Suppressor macrophage treated with lipopolysaccharide for 4 hours (primary cell): ENCODE data around the gene PTPRD.

Experiments
- DNase-seq: peaks from one replicate; pipeline ENCODE4 v3.0.0-alpha.2; 2020

The PTPRD gene

DNA sequence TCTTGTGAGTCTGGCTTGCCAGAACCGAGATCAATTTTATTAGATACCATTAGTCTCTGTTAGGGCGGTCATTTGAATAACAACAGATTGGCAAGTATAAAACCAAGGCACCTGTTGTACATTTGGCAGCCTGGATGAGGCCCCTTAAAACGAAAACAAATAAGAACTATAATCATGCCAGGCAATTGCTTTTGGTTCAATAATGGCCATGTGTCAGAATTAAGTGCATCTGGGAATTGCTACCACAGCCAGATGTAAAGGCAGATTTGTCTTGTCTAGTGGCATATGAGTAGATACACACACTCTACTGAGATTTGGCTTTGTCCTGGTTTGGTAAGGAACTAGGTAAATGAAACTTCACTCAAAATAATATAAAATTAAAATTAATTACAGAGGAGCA lies 1767.0 kb downstream of the PTPRD start:
- DNase-seq = no peak

DNA sequence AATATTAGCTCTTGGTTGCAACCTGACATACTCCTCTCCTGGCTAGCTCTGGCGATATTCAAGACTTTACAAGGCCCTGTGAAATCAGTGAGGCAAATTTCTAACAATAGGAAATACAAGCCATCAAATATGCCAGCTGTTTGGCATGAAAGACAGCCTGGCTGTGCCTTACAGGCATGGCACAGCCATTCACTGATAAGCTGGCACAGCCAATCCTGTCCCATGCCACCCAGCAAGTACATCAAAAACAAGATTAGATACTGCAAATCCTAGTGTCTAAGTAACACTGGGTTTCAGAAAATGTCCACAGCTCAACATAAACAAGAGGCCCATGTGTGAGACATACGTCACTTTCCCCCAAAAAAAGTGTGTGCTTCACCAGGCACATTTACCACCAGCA lies 1767.4 kb downstream of the PTPRD start:
- no peak for DNase-seq

DNA sequence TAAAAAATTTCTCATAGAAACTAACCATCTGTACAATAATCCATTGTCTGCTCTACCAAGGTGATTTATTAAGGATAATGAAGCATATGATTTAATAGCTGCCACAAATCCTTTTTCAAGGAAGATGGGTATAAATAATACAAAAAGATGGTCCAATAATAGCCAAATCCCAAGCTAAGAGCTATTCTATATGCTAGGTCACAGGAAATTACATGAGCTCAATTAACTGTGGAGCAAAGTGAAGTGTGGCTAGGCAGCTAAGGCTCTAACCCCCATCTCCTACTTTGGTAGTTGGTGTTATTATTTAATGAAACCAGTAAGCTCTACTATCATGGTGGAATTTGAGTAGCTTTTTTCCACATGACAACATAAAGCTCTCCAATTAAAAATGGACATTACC lies 1768.3 kb downstream of the PTPRD start:
- DNase-seq = no peak

DNA sequence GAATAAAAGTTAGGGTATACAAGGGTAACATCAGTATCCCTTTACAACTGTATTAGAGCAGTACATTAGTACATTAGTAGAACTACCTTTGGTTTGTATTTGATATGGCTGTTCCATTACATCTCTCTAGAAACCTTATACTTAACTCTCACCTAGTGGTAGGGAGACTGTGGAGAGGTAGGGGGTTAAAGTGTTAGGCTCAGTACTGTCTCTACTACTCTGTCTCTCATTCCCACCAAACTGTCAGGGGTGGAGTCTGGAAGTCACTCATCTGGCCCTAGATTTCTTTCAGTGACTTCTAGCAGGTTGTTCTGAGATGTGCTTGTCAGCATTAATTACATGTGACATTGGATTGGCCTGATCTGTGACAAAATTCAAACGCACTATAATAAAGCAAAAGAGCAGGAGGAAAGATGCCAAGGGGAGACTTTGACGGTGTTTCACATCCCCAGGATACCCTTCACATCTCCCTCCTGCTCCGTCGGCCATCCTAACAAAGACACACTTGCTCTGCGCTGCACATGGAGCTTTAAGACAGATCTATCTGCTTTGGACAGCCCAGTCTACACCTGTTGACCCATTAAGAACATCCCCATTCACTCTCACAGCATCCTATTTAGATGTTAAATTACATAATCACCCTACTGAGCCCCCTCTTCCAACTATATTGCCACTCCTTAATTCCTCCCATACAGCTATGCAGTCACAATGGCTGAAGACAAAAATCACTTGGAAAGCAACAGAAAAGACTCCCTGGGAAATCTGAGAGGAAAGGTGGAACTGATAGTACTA lies 1770.2 kb downstream of the PTPRD start:
- no peak for DNase-seq

DNA sequence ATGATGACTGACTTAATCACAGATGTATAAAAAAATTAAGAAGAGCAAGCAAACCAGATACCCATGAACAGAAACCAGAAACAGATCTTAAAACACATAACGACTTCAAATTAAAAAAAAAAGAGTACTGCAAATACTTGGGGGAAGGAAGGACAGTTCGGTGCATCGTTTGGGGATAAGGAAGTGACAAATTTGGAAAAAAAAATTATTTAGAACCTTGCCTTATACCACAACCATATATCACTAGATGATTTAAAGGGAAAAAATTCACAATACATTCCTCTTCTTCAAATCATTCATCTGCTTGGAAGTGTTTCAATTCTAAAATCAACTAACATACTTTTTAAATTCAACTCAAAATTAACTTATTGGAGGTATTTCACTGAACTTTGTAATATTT lies 1774.7 kb downstream of the PTPRD start:
- no peak for DNase-seq

DNA sequence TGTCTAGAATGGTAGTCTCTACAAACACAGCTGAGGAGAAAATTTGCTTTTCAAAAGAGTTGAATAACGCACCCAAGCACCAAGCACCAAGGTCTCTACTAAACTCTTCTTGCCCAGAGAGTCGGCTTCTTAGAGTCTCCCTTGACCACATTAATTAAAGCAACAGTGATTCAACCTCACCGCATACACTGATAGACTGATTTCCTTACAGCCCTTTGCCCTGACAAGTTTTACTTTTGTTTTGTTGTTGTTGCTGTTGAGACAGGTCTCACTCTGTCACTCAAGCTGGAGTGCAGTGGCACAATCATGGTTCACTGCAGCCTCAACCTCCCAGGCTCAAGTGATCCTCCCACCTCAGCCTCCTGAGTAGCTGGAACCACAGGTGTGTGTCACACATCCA lies 1777.5 kb downstream of the PTPRD start:
- no peak for DNase-seq

DNA sequence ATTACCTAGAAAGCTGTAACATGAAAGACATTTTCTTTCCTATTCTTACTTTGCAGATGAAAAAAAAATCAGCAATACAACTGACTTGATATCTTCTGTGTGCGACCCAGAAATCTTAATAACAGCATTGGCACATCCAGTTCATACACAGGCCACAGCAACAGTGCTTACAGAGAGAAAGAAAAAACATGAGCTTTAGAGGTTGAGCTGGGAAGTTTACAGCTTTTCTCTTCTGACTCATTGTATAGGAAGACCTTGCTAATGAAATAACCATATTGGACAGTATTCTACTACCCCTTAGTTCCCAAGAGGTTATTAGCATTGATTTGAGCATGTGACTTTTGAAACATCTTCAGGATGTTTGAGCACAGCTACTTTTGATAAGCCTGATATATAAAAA lies 1779.8 kb downstream of the PTPRD start:
- DNase-seq = no peak

DNA sequence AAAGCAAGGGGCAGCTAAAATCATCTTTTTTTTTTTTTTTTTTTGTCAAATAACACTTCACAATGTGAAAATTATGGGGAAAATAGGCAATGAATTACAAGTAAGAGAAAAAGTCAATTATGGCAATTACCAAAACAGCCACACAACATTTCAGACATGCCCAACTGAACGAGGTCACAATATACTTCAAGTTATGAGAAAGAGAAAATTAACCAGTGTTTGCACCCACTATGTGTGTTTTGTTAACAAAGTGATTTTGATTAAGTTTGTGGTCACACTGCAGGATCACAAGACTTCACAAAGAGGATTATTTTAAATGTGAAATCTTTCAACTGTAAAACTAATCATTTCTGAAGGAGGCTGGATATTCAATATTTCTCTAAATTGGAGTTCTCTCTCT lies 1780.4 kb downstream of the PTPRD start:
- no peak for DNase-seq

DNA sequence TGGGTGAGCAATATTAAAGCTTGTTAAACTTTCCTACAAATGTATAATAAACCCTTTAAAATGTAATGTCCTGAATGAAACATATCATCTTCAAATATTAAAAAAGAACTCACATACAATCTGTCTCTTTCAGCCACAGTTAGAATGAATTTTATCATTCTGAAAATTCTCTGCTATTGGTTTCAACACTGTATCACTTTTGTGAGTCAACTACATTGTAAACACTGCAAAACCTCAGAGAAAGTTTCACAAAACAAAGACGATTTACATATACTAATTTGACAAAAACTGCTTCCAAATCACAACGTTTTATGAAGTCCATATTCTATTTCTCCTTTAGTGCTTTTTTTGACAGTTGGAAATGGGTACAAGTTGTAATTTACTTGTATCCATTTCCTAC lies 1781.2 kb downstream of the PTPRD start:
- no peak for DNase-seq

DNA sequence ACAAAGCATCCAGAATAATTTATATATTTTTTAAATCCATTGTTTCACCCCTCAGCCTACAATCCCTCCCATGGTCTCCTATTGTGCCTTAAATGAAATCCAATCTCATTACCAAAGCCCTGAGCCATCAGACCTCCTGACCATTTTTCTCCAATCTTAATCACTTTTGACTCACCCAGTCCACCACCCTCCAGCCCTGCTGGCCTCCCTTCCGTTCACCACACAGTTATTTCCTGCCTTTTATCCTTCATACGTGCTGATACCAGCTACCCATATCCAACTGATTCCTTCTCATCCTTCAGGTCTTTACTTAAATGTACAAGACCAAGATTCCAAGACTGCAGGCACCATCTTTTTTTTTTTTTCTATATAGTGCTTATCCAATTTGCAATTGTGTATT lies 1786.5 kb downstream of the PTPRD start:
- DNase-seq = no peak

DNA sequence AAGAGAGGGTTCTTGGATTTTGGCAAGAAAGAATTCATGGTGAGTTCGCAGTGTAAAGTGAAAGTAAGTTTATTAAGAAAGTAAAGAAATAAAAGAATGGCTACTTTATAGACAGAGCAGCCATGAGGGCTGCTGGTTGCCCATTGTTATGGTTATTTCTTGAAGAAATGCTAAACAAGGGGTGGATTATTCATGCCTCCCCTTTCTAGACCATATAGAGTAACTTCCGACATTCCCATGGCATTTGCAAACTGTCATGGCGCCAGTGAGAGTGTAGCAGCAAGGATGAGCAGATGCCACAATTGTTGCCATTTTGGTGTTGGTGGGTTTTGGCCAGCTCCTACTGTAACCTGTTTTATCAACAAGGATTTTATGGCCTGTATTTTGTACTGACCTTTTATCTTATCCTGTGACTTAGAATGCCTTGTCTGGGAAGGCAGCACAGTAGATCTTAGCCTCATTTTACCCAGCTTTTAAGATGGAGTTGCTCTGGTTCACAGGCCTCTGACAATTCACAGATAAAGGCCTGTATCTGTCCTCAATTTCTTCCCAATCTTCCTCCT lies 1787.1 kb downstream of the PTPRD start:
- no peak for DNase-seq

DNA sequence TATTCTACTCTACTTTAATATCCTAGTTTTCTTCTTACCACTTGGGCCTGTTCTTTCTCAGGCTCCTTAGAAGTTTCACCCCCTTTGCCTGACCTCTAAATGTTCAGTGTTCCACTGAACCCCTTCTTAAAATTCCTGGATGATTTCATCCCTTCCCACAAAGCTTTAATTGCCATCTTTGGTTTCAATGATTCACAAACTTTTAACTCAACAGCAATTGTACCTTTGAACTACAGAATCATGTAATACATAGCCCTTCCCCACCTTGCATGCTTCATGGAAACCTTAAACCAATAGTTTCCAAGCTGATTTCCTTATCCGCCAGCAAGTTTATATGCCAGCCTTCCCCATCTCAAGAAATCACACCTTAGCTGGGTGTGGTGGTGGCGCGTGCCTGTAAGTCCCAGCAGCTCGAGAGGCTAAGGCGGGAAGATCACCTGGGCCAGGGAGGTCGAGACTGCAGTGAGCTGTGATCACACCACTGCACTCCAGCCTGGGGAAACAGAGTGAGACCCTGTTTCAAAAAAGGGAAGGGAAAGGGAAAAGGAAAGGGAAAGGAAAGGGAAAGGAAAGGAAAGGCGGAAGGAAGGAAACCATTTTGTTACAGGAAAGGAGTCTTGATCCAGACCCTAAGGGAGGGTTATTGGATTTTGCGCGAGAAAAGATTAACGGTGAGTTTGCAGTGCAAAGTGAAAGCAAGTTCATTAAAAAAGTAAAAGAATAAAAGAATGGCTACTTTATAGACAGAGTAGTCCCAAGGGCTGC lies 1789.5 kb downstream of the PTPRD start:
- DNase-seq = no peak

DNA sequence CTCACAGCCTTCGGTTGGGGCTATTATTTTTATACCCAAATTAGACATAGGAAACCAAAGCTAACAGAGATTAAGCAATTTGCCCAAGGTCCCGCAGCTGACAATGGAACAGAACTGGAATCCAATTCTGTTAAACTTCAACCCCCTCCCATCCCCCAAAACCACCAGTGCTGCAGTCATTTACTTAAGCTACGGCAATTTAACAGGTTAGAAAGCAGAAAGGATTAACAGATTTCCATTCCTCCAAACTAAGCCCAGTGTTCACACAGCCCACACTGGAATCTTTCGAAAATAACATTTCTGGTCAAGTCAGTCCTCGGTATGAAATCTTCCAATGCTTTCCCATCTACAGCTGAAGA lies 1790.2 kb downstream of the PTPRD start:
- no peak for DNase-seq

DNA sequence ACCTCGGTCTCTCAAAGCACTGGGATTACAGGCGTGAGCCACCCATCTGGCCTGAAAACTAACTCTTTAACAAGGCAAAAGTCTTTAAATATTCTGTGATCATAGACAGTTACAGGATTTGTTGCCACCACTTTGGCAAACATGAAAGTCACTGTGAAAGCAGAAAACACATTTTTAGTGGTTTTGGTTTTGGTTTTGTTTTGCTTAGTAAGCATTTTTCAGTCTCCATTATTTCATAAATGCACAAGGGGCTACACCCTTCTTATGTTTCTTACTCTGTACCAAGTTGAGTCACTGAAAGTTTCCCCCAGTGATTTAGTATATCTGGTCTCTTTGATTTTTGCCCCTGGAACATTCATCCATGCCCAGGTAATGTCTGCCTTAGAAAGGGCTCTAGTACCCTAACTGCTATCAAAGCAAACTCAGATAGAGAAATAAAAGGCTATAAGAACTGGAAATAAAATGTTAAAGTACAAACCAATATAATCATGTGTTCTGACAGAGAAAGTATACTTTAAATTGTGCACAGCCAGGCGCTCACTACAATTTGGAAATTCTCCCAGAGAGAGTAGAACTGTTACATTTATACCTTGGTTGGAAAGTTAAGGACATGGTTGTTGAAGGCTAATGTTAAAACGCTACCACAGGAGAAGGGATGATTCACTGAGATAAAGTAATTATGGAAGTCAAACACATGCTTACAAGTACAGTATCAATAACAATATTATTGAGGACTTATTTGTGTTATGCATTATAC lies 1790.7 kb downstream of the PTPRD start:
- peak; percentile 2 for DNase-seq

DNA sequence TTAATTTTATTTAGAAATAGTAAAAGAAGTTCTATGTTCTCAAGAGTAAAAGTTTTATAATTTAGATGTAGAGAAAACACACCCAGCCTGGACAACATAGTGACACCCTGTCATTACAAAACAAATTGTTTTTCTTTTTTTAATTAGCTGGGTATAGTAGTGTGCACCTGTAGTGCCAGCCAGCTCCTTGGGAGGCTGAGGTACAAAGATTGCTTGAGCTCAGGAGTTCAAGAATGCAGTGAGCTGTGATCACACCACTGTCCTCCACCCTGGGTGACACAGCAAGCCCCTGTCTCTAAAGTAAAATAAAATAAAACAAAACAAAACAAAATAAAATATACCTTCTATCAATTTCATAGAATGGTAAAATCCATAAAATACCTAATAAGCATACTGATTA lies 1795.5 kb downstream of the PTPRD start:
- DNase-seq = no peak

DNA sequence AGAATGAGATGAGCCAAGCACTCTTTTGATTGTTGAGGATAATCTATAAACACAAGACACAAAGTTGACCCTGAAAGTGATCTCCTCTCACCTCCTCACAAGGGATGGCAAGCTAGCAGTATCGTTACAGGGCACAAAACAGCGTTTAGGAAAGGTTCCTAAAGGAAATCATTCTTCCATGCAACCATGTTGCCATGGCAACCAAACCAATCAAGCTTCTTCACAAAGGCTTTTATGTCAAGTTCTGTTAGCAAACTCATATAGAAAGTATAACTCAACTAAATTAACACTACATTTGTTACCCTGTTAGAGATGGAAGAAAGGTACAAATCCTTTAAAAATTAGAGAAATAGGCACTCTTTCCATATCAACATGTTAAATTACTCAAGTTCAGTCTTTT lies 1796.4 kb downstream of the PTPRD start:
- DNase-seq = no peak

DNA sequence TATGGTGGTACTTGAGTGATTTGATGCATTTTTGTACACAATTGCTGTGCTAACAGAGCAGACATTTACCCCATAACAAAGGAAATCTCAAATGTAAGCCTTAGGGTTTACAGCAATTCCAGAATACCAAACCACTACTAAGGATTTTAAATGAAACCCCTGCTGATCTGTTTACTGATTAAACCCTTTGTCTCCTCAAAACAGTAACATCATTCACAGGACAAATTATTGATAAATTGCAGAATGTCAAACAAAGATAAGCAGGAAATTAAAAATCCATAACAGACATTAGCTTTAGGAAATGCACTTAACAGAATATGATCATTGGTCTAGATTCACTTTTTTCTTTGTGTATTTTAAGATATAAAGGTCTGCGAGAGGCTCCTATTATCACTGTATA lies 1796.9 kb downstream of the PTPRD start:
- DNase-seq = no peak

DNA sequence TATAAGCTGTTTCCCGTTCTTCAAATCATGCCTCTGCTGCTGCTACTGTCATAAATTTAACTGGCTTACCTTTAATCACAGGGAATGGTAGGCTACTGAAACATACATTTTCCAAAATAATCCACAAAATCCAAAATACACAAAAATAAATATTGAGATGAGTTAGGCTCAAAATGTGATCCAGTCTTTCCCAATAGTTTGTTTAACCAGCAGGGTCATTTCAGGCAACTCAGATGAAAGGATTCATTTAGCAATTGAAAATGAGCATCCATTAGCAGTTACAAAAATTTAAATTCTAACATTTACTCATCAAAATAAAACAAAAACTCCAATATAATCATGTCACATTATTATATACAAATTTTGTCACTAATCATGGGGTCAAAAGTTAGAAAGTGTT lies 1797.6 kb downstream of the PTPRD start:
- DNase-seq = no peak

DNA sequence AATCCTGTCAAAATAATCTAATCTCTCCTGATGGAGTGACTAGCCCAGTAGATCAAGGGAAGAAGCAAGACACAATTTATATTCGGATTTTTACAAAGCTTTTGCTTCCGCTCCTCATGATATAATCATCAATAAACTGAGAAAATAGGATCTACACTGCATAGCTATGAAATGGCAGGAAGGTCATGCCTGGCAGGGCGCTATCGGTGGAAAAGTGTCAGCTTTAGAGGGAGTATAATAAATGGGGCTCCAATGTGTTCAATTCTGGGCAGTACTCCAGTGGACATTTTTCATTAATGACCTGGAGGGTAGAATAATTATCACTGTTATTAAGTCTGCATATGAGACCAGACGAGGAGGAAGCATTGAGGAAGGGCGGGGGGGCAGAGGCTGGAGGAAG lies 1799.9 kb downstream of the PTPRD start:
- DNase-seq = no peak

DNA sequence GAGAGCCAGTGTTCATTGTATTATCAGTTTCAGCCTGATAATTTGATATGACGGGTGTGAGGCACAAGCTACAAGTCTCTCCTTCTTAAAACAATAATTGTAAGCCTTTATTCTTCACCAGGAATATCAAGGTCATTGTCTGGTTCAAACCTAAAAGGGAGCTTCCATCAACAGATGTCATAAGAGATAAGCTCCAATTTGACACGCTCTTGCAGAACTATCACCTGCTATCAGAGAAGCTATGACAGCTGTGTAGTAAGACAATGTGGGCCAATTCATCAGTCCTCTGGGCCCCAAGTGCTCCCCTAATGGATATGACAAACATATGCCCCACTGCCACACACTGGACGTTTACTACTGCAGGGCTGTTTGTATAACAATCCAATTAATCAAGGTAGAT lies 1803.1 kb downstream of the PTPRD start:
- DNase-seq = no peak

DNA sequence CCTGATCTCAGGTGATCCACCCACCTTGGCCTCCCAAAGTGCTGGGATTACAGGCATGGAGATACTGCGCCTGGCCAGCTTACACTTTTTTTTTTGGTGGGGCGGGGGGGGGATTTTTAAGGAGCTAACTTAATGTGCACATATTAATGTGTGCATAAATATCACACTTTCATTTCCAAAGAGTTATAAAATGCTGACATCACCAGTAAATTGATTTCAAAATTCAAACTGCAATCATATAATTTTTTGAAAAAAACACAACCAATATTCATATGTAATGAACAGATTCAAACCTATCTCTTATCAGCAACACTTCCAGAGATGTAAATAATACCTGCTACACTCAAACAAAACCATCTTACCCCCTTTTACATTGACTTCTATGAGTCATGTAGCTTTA lies 1806.7 kb downstream of the PTPRD start:
- no peak for DNase-seq

DNA sequence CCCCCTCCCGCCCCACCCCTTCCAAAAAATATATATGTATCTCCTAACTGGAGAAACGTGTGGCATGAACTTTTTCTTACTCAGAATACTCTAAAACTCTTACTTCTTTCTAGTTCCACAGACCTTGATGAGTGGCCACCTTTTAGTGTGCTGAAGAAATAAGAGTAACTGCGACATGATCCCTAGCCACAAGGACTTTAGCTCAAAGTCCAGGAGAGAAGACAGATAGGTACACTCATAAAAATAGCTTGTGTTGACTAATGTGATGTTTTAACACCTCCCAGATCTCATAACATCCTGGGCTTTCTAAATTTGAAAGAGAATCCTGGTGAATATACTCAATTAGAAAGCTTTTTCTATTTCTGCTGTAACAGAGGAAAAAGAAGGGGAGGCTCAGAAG lies 1808.2 kb downstream of the PTPRD start:
- no peak for DNase-seq

DNA sequence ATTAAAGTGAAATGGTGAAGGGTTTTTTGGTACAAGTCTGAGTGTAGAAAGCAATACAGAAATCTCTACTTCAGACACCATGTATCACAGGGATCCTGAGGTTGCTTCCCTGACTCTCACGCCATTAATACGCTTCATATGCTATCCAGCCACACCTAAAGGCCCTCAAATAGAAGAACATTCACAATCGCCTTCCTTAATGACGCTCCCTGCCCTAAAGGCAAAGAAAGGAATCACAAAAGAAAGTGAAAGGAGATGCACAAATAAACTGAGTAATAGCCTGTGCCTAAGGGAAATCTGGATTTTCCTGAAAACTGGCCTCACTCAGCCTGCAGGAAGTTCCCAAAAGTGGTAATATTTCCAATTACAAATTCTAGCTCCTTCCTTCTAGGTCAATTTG lies 1810.6 kb downstream of the PTPRD start:
- no peak for DNase-seq

DNA sequence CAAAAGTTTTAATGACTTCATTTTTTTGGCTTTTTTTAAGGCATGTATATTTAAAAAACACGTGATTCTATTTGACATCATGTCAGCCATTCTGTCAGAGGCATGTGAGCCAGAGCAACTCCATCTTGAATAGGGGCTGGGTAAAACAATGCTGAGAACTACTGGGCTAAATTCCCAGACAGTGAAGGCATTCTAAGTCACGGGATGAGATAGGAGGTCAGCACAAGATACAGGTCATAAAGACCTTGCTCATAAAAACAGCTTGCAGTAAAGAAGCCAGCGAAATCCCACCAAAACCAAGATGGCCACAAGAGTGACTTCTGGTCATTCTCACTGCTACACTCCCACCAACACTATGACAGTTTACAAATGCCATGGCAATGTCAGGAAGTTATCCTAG lies 1812.6 kb downstream of the PTPRD start:
- no peak for DNase-seq
